ELR (cell line): Measurements from ENCODE around the gene TMEM117.

ENCODE experiments used
- DNase-seq: peaks from one replicate; pipeline ENCODE4 v3.0.0-alpha.2; 2015; ENCODE audit warnings: low read depth

Gene TMEM117

DNA sequence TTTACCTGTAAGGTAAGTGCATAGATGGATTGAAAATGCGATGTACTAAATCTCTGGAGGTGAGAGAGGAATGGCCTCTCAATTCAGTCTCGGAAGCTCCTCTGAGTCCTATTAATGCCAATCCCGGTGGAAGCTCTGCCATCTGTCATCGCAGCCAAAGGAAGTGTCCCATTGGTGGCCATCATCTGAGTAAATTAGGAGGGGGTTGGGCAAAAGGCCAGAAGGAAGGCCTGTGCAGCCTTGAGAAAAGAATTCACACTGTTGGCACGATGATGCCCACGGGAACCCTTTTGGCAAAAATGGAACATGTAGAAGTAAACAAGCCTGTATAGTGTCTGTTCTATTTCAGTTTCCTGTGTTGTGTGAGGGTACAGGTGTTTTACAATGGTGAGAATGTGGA lies 545.5 kb downstream of the TMEM117 start:
- DNase-seq = no peak

DNA sequence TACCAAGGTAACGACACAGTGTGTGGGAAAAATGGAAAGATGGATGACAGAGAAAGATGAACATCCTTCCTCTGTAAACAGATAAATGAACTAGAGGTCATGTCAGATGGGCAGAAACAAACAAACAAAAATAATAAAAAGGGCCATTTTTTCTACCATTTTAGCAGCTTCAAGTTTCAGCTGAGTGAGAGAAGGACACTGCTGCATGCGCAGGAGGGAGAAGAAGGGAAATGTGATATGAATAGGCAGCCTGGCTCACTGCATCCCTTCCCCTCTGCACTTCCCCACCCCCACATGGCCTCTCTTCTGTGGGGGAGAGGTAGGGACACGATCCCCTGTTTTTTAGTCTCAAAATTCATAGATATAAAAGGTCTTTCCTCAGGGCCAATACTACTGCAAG lies 548.3 kb downstream of the TMEM117 start:
- no peak for DNase-seq

DNA sequence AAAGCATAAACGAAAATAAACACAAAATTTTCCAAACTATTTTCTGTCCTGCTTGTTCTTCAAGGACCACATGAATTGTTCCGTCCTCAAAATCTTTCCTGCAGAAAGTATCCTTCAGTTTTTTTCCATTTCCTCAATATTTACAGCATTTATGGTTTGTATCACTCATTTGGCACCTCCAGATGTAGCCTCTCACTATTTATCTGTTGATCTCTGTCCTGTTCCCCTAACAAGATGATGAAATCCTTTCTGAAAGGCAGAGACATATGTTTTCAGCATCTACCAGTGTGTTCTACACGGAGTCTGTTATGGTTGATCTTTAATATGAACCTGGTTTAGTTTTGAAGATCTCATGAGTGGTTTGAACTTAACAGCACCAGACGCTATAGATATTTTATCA lies 550.1 kb downstream of the TMEM117 start:
- DNase-seq = no peak

DNA sequence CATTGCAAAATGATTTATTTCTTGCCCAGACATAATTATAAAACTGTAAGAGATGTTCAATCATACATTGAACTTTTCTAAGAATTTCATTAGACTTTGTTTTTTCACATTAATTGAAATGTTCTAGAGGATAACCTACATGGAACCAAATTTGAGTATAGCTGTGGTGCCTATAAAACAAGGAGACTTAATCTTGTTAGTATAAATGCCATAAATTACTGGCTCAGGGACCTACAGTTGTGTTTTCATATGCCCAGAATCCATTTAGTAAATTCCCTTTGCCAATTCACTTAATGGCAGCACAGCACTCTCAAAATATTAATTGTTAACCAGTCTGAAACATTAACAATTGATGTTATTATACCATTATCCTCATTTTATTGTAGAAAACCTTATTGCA lies 551.7 kb downstream of the TMEM117 start:
- DNase-seq = no peak

DNA sequence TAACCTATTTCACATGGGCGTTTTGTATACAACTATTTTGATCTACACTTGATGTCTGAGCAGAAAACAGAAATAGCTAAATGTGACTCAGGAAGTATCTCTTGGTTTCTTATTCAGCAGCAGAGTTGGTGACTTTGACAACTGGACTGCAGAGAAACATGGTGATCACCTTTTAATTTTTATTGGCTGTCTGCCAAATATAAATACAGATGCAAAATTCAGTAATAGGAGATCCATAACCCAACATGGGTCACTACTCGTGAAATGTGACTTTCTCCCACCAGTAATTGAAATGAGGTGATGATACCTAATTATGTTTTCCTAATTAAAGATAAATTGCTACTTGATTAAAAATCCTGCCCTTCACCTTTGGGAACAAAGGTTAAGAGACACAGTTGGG lies 553.2 kb downstream of the TMEM117 start:
- no peak for DNase-seq

DNA sequence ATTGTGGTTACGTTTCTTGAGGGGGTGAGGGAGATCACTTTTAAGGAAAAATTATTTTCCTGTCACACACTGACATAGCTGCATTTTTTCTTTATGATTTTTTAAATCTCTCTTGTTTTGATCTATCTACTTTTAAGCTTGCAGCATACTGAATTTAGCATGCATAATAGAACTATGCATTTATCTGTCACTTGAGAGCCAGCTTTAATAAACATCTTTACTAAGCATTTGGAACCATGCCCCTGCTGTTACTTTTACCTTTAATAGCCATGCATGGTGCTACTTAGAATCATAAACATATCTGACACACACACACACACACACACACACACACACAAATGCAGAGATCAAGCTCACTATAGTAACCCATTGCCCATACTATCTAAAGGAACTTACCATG lies 554.0 kb downstream of the TMEM117 start:
- DNase-seq = no peak

DNA sequence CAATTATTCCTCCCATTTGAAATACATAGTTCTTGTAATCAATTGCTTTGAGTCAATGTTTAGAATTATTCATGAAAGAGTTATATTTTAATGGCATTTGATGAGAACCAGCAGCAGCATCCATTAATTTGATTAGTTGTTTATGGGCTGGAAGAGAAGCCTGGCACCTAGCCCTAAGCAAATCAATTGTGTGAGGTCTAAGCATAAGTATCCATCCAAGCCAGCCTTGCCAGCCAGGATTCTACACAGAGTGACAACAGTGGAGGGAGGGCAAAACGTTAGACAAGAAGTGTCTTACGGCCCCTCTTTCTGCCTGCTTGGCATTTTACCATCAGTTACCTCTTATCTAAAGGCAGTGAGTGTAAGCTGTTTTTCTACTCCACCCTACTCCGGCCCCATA lies 561.8 kb downstream of the TMEM117 start:
- no peak for DNase-seq

DNA sequence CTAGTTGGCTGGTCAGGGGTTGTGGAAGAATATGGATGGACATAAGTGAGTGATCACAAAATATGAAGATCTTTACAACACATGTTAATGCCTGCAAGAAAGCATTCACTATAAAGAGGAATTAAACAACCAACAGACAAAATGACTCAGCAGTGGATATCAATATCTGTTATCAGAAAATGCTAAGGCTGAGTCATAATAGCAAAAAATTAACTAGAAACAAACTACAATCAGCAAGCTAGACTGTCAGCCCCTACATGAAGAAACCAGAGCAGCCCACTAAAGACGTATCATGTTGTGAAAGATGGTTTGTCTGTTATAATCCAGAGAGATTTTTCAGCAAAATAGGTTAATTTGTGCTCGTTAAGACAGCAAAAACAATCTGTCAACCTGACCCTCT lies 567.3 kb downstream of the TMEM117 start:
- DNase-seq = no peak

DNA sequence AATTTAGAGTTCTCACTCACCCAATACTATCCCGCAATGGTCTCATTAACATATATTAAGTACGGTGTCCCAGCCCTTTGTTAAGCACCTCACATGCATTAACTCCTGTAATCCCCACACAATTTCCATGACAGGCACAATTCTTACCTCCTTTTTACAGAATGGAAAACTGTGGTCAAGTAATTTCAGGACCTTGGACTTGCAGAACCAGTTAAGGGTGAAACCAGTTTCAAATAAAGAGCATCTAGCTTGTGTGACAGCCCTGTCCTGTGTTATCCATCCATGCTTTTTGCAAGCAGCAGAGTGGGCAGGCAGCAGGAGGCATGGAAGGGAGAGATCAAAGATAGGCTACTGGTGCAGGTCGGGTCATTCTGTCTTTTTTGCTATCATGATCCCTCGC lies 569.4 kb downstream of the TMEM117 start:
- DNase-seq = no peak

DNA sequence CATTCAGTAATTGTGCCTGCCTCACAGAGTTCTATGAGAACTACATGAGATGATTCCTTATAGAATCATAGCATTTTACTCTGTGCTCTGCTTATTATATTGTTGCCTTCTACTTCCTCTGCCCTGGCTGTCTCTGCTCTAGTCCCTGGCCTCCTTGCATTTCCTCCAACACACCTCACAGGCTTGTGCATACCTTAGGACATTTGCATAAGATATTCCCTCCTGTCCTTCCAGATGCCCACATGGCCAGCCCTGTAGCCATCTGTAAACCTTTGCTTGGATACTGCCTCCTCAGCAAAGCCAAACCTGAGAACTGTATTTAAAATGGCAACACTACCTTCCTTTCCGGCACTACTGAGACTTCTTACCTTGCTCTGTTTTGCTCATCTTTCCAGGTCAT lies 586.7 kb downstream of the TMEM117 start:
- no peak for DNase-seq

DNA sequence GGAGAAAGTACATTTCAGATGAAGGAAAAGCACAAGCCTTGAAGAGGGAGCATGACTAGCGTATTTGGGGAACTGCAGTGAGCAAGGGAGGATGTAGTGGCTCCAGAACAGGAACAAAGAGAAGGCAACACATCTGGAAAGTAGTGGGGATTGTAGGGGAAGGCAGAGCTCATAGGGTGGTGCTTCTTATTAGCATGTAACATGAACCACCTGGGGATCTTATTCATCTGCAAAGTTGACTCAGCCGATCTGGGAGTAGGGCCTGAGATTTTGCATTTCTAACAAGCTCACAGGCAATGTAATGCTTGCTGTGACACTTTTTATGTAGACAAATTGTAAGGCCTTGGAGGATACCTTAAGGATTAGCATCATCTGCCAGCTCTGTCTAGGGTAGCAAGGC lies 592.9 kb downstream of the TMEM117 start:
- no peak for DNase-seq

DNA sequence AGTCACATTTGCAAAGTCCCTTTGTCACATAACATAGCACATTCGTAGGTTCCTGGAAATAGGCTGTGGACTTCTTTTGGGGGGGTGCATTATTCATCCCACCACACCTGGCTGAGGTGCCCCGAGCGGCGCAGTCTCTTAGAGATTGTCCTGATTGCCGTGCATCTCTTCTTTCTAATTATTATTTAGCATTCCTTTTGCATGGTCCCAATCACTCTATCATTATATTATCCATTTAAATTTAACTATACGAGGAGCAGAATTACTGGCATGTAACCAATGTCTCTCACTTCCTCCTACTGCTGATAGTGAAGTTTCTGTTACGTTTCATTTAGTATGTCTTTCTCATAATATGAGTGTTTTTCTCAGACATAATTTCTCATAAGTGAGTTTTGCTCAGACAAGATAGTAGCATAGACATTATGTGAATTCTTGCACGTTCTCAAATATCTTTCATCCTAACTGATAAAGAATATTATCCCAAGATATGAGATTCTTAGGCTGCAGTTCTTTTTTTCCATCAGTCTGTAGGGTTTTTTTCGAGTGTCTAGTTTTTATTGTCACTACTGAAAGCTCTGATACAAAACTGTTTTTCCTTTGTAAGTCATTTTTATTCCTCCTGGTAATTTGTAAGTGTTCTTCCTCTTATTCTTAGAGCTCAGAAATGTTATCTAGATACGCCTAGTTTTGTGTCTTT lies 595.9 kb downstream of the TMEM117 start:
- no peak for DNase-seq

DNA sequence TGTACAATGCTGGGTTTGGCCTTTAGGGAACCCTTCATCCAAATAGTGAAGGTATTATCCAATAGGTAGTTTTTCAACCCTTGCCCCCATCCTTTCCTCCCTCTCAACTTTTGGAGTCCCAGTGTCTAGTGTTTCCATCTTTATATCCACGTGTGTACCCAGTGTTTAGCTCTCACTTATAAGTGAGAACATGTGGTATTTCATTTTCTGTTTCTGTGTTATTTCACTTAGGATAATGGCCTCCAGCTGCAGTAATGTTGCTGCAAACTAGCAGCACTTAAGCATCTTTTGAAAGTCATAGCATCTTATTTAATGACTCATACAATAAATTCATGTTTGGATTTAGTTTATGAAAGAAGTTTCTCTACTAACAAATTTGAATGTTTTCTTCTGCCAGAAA lies 597.8 kb downstream of the TMEM117 start:
- no peak for DNase-seq

DNA sequence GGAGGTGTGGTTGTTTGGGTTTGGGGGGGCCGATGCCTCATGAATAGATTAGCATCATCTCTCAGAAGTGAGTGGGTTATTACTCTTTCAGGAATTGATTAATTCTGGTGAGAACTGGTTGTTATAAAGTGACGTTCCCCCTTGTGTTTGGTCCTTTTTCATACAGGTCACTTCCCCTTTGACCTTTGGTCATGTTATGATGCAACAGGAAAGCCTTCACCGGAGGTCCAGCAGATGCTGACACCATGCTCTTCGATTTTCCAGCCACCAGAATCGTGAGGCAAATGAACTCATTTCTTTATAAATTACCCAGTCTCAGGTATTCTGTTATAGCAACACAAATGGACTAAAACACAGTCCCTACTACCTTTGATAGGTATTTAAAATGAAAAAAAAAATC lies 600.9 kb downstream of the TMEM117 start:
- DNase-seq = no peak
